DOHH2 (cell line): ENCODE data around the gene USP12.

ENCODE experiments used
- H3F3A ChIP-seq: fragments of 200-600 bp; sonication (generic), shearing (Covaris generic); 2 replicates; pipeline ENCODE4 v1.6.0; 2016; ENCODE audit warnings: antibody characterized with exemption, mild to moderate bottlenecking; ENCODE audit not compliant: control insufficient read depth, insufficient read depth
- H3K27ac ChIP-seq: fragments of 200-600 bp; sonication (generic); 2 replicates; pipeline ENCODE4 v1.5.1; 2014; ENCODE audit warnings: low read depth, mild to moderate bottlenecking, low read length, moderate library complexity
- H3K27me3 ChIP-seq: fragments of 200-600 bp; sonication (generic); 2 replicates; pipeline ENCODE4 v1.6.1; 2014; ENCODE audit warnings: mild to moderate bottlenecking, low read length, mixed read lengths; ENCODE audit not compliant: control insufficient read depth
- H3K36me3 ChIP-seq: fragments of 200-600 bp; sonication (generic); 2 replicates; pipeline ENCODE4 v1.6.1; 2014; ENCODE audit warnings: mild to moderate bottlenecking, low read length, moderate library complexity, mixed read lengths; ENCODE audit not compliant: control insufficient read depth
- H3K4me1 ChIP-seq: fragments of 200-600 bp; sonication (generic); 2 replicates; pipeline ENCODE4 v1.6.1; 2014; ENCODE audit warnings: mild to moderate bottlenecking, low read length, mixed read lengths; ENCODE audit not compliant: control insufficient read depth
- H3K4me2 ChIP-seq: fragments of 200-600 bp; sonication (generic); 2 replicates; pipeline ENCODE4 v1.6.0; 2014; ENCODE audit warnings: mild to moderate bottlenecking, low read length, moderate library complexity
- H3K4me3 ChIP-seq: fragments of 200-600 bp; sonication (generic); 2 replicates; pipeline ENCODE4 v1.5.1; 2014; ENCODE audit warnings: mild to moderate bottlenecking, low read length, mixed read lengths
- H3K79me2 ChIP-seq: fragments of 200-600 bp; sonication (generic); 2 replicates; pipeline ENCODE4 v1.6.1; 2014; ENCODE audit warnings: mild to moderate bottlenecking, low read length, mixed read lengths; ENCODE audit not compliant: control insufficient read depth
- H3K9me2 ChIP-seq: fragments of 200-600 bp; sonication (generic); replicated peaks from 2 replicates; pipeline ENCODE4 v1.6.1; 2014; ENCODE audit warnings: mild to moderate bottlenecking, low read length, mixed read lengths; ENCODE audit not compliant: control insufficient read depth
- H3K9me3 ChIP-seq: fragments of 200-600 bp; sonication (generic); 2 replicates; pipeline ENCODE4 v1.6.1; 2014; ENCODE audit warnings: antibody characterized with exemption, low read length, mixed read lengths; ENCODE audit not compliant: control insufficient read depth, insufficient read depth
- H4K20me1 ChIP-seq: fragments of 200-600 bp; sonication (generic); 2 replicates; pipeline ENCODE4 v1.6.0; 2014; ENCODE audit warnings: low read depth, mild to moderate bottlenecking, antibody characterized with exemption, low read length, moderate library complexity; ENCODE audit not compliant: control insufficient read depth, insufficient read depth
- EZH2phosphoT487 ChIP-seq: fragments of 200-600 bp; sonication (generic); IDR thresholded peaks from 2 replicates; pipeline ENCODE4 v1.6.1; 2017; ENCODE audit warnings: borderline replicate concordance, mild to moderate bottlenecking, antibody characterized with exemption, low read length, moderate library complexity, mixed read lengths
- TF ChIP-seq, protein P1 (sequence below): fragments of 200-600 bp; sonication (generic); IDR thresholded peaks from one replicate; pipeline ENCODE4 v1.5.1; 2014; ENCODE audit warnings: antibody characterized with exemption, mild to moderate bottlenecking, low read depth, low read length; ENCODE audit not compliant: poor library complexity, severe bottlenecking

USP12 gene

DNA sequence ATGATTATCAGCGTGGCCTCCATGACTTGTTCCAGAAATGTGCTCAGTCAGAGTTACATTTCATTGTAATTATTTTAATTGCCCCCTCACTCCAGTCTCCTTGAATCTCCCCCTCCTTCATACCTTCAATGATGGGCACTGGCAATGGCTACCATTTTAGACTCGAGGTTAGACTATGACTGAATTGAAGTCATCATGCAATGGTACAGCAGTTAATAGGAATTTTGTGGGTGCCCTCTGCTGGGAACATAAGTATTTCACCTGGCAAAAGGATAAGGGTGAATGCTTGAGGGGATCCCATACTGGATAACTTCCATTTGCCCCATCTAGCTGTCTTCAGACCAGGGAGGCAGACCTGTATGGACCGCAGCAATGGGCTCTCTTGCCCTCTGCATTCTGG lies 32.2 kb upstream of the USP12 start:
- H3K9me2 ChIP-seq: no peaks in the 10 kb centered on the region
- H3K79me2 ChIP-seq: no peaks in the 10 kb centered on the region
- H3K9me3 ChIP-seq: no peaks in the 10 kb centered on the region
- no peaks in the 10 kb centered on the region for H3K27me3 ChIP-seq
- H3F3A ChIP-seq: no peaks in the 10 kb centered on the region
- H3K27ac ChIP-seq: no peak overlapping the region
- no peaks in the 10 kb centered on the region for H3K36me3 ChIP-seq
- H4K20me1 ChIP-seq: no peaks in the 10 kb centered on the region
- H3K4me2 ChIP-seq: no peak overlapping the region
- H3K4me3 ChIP-seq: no peak overlapping the region
- TF ChIP-seq, protein P1, sequence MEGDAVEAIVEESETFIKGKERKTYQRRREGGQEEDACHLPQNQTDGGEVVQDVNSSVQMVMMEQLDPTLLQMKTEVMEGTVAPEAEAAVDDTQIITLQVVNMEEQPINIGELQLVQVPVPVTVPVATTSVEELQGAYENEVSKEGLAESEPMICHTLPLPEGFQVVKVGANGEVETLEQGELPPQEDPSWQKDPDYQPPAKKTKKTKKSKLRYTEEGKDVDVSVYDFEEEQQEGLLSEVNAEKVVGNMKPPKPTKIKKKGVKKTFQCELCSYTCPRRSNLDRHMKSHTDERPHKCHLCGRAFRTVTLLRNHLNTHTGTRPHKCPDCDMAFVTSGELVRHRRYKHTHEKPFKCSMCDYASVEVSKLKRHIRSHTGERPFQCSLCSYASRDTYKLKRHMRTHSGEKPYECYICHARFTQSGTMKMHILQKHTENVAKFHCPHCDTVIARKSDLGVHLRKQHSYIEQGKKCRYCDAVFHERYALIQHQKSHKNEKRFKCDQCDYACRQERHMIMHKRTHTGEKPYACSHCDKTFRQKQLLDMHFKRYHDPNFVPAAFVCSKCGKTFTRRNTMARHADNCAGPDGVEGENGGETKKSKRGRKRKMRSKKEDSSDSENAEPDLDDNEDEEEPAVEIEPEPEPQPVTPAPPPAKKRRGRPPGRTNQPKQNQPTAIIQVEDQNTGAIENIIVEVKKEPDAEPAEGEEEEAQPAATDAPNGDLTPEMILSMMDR: no peak
- TF ChIP-seq EZH2phosphoT487: no peak
- no peaks in the 10 kb centered on the region for H3K4me1 ChIP-seq

- Histone ChIP-seq H3K79me2 (no peaks in the 10 kb centered on the region), H3F3A (no peaks in the 10 kb centered on the region)
Measured at GRCh38 chr13:27203186-27203585, 31.6 kb upstream of the USP12 start.

GRCh38 chr13:27201661-27202060 lies 30.1 kb upstream of the USP12 start:
- no peaks in the 10 kb centered on the region for H3K9me2 ChIP-seq
- no peaks in the 10 kb centered on the region for H3K4me1 ChIP-seq
- no peak for TF ChIP-seq EZH2phosphoT487
- TF ChIP-seq, protein P1: no peak
- H3K27me3 ChIP-seq: no peaks in the 10 kb centered on the region
- H3K9me3 ChIP-seq: no peaks in the 10 kb centered on the region
- no peaks in the 10 kb centered on the region for H4K20me1 ChIP-seq
- no peak overlapping the region for H3K27ac ChIP-seq
- H3K4me3 ChIP-seq: no peak overlapping the region
- no peak overlapping the region for H3K4me2 ChIP-seq
- H3K36me3 ChIP-seq: no peaks in the 10 kb centered on the region
- no peaks in the 10 kb centered on the region for H3F3A ChIP-seq
- H3K79me2 ChIP-seq: no peaks in the 10 kb centered on the region

More at GRCh38 chr13:27203186-27203585, 31.6 kb upstream of the USP12 start:
- Histone ChIP-seq H3K27ac (no peak overlapping the region), H3K27me3 (no peaks in the 10 kb centered on the region), H3K4me3 (no peak overlapping the region), H4K20me1 (no peaks in the 10 kb centered on the region), H3K4me2 (no peak overlapping the region), H3K9me2 (no peaks in the 10 kb centered on the region), H3K36me3 (no peaks in the 10 kb centered on the region), H3K9me3 (no peaks in the 10 kb centered on the region), H3K4me1 (no peaks in the 10 kb centered on the region)
- no peak for TF ChIP-seq EZH2phosphoT487
- TF ChIP-seq, protein P1: no peak
